ENCODE data around the gene VMO1. TPM values are rescaled to one million over a fixed set of nuclear protein-coding genes. Genes with fewer than 3 reads are reported as not detected.

The VMO1 gene
- total RNA-seq, 6 experiments from 2014 or later: 3.5 to 12.3 (median 5.2) TPM

DNA sequence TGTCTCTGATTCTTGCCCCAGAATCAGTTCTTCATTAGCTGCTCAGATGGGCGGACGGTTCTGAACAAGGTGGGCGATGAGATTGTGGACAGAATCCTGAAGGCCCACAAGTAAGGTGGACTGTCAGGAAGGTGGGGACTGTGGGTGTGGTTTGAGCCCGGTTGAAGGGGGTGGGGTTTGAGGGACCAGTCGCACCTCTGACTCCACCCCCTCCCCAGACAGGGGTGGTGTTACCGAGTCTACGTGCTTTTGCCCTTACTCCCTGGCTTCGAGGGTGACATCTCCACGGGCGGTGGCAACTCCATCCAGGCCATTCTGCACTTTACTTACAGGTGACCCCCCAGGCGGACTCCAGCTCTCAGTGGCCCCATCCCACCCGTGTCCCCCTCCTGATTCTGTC, 32.1 kb upstream of the VMO1 start:
- Histone ChIP-seq H3K36me3 (peaks cover 0 to 13% (median 0%) of the 10 kb centered on the region in 4 donors), H3K27me3 (no peaks in the 10 kb centered on the region), H3K4me3 (no peak overlapping the region), H3K9me3 (no peaks in the 10 kb centered on the region), H3K27ac (no peak overlapping the region), H3K4me1 (no peaks in the 10 kb centered on the region)
- ATAC-seq (no peak), DNase-seq (no peak)
- TF ChIP-seq POLR2A (IDR thresholded peaks at IDR 0.05): no peak
- TF ChIP-seq, protein P1, sequence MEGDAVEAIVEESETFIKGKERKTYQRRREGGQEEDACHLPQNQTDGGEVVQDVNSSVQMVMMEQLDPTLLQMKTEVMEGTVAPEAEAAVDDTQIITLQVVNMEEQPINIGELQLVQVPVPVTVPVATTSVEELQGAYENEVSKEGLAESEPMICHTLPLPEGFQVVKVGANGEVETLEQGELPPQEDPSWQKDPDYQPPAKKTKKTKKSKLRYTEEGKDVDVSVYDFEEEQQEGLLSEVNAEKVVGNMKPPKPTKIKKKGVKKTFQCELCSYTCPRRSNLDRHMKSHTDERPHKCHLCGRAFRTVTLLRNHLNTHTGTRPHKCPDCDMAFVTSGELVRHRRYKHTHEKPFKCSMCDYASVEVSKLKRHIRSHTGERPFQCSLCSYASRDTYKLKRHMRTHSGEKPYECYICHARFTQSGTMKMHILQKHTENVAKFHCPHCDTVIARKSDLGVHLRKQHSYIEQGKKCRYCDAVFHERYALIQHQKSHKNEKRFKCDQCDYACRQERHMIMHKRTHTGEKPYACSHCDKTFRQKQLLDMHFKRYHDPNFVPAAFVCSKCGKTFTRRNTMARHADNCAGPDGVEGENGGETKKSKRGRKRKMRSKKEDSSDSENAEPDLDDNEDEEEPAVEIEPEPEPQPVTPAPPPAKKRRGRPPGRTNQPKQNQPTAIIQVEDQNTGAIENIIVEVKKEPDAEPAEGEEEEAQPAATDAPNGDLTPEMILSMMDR (IDR thresholded peaks at IDR 0.05): no peak
- intact Hi-C loops (cut with DNase I): no loop called here
- 33% methylated on average over 1 of the region's 12 CpGs for WGBS (ENCODE audit: insufficient coverage, low coverage, low lambda C conversion rate, missing lambda C conversion rate)

DNA sequence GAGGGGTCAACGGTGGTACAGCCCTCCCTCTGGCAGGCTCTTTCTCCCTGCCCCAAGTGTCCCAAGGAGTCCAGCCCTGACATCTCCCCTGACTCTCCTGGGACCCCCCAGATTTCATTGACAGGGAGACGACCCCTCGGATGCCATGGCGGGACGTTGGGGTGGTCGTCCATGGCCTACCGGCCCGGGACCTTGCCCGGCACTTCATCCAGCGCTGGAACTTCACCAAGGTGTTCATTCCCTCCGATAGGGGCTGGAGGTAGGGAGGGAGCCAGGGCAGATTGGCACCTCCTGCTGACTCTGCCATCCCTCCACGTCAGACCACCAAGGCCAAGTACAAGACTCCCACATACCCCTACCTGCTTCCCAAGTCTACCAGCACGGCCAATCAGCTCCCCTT, 30.7 kb upstream of the VMO1 start:
- Histone ChIP-seq H3K36me3 (peaks cover 0 to 13% (median 0%) of the 10 kb centered on the region in 4 donors), H3K27ac (no peak overlapping the region), H3K9me3 (no peaks in the 10 kb centered on the region), H3K4me1 (no peaks in the 10 kb centered on the region), H3K4me3 (no peak overlapping the region), H3K27me3 (no peaks in the 10 kb centered on the region)
- ATAC-seq (peak in 1 of 4 donors; percentile 10), DNase-seq (no peak)
- intact Hi-C loops (cut with DNase I): no loop called here
- TF ChIP-seq, protein P1 (IDR thresholded peaks at IDR 0.05): no peak
- no peak for TF ChIP-seq POLR2A (IDR thresholded peaks at IDR 0.05)
- 92% methylated on average over 8 of the region's 13 CpGs for WGBS (ENCODE audit: insufficient coverage, low coverage, low lambda C conversion rate, missing lambda C conversion rate)

DNA sequence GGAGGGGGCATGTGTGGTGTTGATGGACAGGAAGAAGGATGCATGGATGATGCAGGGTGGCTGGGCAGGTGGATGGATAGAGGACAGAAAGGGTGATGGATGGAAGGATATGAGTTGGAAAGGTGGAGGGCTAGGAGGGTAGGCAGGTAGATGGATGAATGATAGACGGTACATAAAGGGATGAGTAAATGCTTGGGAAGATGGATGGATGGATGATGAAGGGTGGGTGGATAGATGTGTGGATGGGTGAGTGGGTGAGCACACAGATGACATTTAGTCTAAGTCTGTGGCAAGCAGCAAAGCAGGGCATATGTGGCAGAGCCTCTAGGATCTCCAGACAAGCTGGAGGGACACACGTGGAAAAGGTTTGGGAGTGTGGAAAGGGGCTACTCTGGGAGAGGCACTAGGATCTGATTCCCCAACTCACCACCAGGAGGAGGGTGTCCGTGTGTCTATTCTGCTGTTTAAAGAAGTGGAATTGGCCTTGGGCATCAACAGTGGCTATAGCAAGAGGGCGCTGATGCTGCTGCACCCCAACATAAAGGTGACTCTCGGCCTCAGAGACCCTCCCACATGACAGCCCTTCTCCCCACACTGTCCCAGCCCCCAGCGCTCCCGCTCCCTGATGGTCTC, 29.0 kb upstream of the VMO1 start:
- no peaks in the 10 kb centered on the region for H3K4me1 ChIP-seq
- H3K36me3 ChIP-seq: peaks cover 0 to 13% (median 0%) of the 10 kb centered on the region in 4 donors
- no peak overlapping the region for H3K27ac ChIP-seq
- WGBS (ENCODE audit: insufficient coverage, low coverage, low lambda C conversion rate, missing lambda C conversion rate): 94% methylated on average over 4 of the region's 7 CpGs
- intact Hi-C loops (cut with DNase I): no loop called here
- ATAC-seq (no peak), DNase-seq (no peak)
- H3K4me3 ChIP-seq: no peak overlapping the region
- no peaks in the 10 kb centered on the region for H3K9me3 ChIP-seq
- H3K27me3 ChIP-seq: no peaks in the 10 kb centered on the region
- no peak for TF ChIP-seq POLR2A (IDR thresholded peaks at IDR 0.05)
- TF ChIP-seq, protein P1 (IDR thresholded peaks at IDR 0.05): no peak

DNA sequence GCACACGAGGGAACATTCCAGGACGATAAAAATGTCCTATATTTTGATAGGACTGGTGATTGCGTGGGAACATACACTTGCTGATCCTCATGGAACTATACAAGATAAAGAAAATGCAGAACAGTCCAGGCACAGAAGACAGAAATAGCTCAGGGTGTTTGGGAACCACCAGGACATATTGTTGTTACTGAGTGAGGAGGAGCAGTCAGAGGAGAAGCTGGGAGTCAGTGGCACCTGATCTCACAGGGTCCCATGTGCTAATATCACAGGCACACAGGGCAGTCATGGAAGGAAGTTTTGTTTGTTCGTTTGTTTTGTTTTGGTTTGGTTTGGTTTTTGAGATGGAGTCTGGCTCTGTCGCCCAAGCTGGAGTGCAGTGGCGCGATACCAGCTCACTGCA, 26.5 kb upstream of the VMO1 start:
- 89% methylated on average over 7 of the region's 7 CpGs for WGBS (ENCODE audit: insufficient coverage, low coverage, low lambda C conversion rate, missing lambda C conversion rate)
- DNase-seq (no peak), ATAC-seq (no peak)
- peaks cover 0 to 6% (median 2%) of the 10 kb centered on the region in 4 donors for H3K4me1 ChIP-seq
- no peak overlapping the region for H3K4me3 ChIP-seq
- no peak for TF ChIP-seq POLR2A (IDR thresholded peaks at IDR 0.05)
- H3K27me3 ChIP-seq: no peaks in the 10 kb centered on the region
- H3K36me3 ChIP-seq: peaks cover 0 to 13% (median 0%) of the 10 kb centered on the region in 4 donors
- intact Hi-C loops (cut with DNase I): no loop called here
- no peak overlapping the region for H3K27ac ChIP-seq
- no peaks in the 10 kb centered on the region for H3K9me3 ChIP-seq

DNA sequence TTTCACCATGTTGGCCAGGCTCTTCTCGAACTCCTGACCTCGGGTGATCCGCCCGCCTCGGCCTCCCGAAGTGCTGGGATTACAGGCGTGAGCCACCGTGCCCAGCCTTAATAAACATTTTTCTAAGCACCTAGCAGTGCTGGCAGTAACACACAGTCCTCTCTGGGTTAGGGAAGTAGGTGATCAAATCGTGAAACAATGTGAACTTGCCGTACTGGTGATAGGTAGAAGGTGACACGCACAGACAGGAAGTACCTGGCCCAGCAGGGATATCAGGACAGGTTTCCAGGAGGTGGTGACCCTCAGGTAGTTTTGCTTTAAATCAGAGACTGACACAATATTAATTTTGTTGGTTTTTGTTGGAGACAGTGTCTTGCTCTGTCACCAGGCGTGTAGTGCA, 25.3 kb upstream of the VMO1 start:
- Histone ChIP-seq H3K27ac (no peak overlapping the region), H3K27me3 (no peaks in the 10 kb centered on the region), H3K4me3 (no peak overlapping the region), H3K9me3 (no peaks in the 10 kb centered on the region), H3K4me1 (peaks cover 0 to 8% (median 3%) of the 10 kb centered on the region in 4 donors), H3K36me3 (peaks cover 0 to 4% (median 0%) of the 10 kb centered on the region in 4 donors)
- intact Hi-C loops (cut with DNase I): no loop called here
- ATAC-seq: no peak
- 82% methylated on average over 3 of the region's 12 CpGs for WGBS (ENCODE audit: insufficient coverage, low coverage, low lambda C conversion rate, missing lambda C conversion rate)
- no peak for DNase-seq
- TF ChIP-seq, protein P1 (IDR thresholded peaks at IDR 0.05): no peak
- no peak for TF ChIP-seq POLR2A (IDR thresholded peaks at IDR 0.05)

Data from right lobe of liver (tissue), 6 donors.